ENCODE measurements around the gene FAM161A.
A peak's percentile ranks its signal among the peaks of the same experiment; 100 is the strongest.
"Not testable (repeated sequence)": the region's sequence is repeated elsewhere in the genome, so short reads cannot be mapped to it uniquely, and the experiment has no call there.

The FAM161A gene

DNA sequence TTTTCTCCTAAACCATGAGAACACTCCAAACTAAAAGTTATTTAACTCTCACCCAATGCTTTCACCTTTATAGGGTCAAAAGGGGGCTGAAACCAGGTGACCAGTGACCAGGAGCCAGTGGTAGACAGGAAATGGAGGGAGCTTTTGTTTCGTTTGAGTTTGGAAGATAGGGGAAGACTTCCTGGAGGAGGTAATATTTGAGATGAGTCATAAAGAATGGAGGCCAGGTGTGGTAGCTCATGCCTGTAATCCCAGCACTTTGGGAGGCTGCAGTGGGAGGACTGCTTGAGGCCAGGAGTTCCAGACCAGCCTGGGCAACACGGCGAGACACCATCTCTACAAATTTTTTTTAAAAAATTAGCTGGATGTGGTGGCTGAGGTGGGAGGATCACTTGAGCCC lies 8.5 kb downstream of the FAM161A start:
- no peak for FAIRE-seq

DNA sequence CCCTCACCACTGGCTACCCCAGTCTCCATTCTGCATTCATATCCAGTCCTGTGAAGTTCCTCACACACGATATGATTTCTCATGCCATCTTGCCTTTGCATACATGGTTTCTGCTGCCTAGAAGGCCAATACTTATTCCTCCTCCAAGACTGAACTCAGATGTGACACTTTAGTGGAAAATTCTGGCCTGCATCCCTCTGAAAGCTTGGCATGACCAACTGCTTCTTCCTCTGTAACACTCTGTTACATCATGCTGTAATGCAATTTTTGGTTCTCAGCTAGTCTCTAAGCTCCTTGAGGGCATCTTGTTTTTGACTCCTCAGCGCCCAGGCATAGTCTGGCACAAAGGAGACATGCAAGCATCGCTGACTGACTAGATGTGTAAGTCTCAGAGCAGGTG lies 12.6 kb downstream of the FAM161A start:
- FAIRE-seq (no peak), DNase-seq (ENCODE audit: low spot score) (no peak)

More for the DNA sequence above, 8.5 kb downstream of the FAM161A start:
- no peak for DNase-seq (ENCODE audit: low spot score)

DNA sequence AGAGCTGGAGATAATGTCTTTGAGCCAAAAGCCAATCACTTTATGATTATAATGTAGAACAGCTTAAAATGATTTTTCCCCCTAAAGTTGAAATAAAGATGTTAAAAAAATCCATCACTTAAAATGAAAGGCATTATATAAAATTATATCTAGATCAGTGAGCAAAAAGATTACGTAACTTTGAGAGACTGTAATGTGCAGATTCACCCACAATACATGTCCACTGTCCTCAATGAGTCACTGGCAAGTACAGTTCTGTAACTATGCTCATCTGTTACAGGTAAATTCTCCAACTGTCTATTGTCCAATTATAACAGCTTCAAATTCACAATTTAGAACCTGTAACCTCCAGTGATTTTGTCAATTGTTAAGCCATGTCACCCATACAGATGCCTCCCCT lies 19.0 kb downstream of the FAM161A start:
- no peak for DNase-seq (ENCODE audit: low spot score)
- FAIRE-seq: no peak

DNA sequence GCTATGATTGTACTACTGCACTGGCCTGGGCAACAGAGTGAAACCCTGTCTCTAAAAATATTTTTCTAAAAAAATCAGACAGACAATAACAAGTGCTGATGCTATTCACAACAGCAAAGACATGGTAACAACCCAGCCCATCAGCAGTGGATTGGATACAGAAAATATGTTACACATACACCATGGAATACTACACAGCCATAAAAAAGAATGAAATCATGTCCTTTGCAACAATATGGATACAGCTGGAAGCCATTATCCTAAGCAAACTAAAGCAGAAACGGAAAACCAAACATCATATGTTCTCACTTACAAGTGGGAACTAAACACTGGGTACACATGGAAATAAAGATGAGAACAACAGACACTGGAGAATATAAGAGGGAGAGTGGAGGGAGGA lies 19.9 kb downstream of the FAM161A start:
- FAIRE-seq (no peak), DNase-seq (ENCODE audit: low spot score) (no peak)

DNA sequence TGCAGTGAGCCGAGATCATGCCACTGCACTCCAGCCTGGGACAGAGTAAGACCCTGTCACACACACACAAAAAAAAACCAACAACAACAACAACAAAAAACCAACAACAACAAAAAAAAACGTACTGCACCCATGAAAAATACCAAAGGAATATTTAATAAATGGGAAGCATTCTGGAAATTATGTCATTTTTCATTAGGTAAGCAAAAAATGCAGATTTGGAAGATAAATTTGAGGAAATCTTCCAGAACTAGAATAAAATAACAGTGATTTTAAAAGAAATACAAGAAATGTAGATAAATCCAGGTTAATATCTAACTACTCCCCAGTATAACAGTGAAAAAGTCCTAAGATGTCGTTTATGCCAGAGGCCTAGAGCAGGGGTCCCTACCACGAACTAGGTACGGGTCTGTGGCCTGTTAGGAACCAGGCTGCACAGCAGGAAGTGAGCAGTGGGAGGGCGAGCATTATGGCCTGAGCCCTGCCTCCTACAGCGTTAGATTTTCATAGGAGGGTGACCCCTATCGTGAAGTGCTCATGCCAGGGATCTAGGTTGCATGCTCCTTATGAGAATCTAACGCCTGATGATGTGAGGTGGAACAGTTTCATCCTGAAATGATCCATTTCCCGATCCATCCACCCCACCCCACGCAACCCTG lies 21.5 kb downstream of the FAM161A start:
- no peak for FAIRE-seq

DNA sequence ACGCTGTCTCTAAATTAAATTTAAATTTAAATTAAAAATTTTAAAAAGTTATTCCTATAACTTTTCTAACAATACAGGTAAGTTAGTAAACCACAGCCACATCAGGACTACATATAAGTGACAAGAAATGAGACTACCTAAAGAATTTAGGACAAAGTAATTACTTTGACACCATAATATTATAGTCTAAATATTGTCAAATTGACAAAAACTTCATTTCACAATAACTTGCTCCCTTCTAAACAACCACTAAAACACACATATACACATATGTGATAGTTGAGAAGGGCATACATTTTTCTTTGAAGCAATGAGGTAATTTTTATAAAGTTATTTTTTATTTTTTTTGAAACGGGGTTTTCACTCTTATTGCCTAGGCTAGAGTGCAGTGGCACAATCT lies 31.6 kb downstream of the FAM161A start:
- DNase-seq (ENCODE audit: low spot score): no peak
- no peak for FAIRE-seq

More for the DNA sequence above, 21.5 kb downstream of the FAM161A start:
- DNase-seq (ENCODE audit: low spot score): no peak

DNA sequence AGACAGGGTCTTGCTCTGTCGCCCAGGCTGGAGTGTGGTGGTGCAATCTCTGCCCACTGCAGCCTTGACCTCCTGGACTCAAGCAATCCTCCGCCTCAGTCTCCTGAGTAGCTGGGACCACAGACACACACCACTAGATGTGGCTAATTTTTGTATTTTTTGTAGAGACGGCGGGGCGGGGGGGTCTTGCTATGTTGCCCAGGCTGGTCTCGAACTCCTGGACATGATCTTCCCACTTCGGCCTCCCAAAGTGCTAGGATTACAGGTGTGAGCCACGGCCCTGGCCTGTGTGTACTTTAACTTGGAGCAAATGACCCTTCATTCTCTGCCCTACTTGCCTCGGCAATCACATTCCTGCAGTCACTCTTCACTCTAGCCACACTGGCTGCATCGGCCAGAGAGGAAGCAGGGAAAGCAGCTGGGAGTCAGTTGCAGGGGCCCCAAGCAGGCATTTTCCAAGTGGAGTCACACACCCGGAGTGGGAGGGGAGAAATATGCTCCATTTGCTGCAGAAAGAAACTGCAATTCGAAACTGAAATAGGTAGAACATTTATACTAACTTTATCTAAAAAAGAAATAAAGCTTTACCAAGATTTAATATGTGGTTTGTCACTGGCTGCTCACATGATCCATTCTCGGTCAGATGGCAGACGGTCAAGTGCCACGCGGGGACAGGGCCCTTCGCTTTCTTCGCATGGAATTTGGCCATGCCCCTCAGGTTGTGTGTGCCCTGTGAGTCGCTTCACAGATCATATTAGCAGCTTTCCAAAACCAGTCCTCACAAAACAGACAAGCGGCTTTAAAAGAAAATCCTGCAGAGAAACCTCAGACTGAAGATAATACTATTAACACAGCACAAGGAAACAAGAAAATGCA lies 37.1 kb downstream of the FAM161A start:
- DNase-seq (ENCODE audit: low spot score) (no peak), FAIRE-seq (no peak)

DNA sequence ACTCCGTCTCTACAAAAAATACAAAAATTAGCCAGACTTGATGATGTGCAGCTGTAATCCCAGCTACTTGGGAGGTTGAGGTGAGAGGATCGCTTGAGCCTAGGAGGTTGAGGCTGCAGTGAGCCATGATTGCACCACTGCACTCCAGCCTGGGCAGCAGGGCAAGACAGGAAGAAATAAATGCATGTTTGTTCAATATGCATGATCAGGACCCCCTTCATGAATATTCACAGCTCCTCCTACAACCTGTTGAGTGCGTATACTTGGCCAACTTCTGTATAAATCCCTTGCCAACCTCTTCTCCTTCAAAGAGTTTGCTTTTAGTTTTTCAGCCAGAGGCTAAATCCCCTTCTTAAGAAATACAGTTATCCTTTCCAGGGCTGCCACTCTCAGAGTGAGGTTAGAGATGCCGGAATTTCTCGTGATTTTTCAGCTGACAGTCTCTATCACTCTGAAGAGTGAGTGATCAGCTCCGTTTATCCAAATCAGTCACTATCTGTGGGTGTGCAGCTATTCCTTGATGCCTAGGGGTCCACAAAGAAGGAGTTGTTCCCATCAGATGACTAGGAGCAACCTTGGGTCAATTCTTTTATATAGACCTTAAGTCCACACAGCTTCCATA lies 39.2 kb downstream of the FAM161A start:
- FAIRE-seq (no peak), DNase-seq (ENCODE audit: low spot score) (no peak)

DNA sequence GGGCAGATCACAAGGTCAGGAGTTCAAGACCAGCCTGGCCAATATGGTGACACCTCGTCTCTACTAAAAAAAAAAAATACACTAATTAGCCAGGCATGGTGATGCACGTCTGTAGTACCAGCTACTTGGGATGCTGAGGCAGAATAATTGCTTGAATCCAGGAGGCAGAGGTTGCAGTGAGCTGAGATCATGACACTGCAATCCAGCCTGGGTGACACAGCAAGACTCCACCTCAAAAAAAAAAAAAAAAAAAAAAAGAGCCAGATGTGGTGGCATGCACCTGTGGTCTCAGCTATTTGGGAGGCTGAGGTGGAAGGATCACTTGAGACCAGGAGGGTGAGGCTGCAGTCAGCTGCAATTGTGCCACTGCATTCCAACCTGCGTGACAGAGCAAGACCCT lies 40.5 kb downstream of the FAM161A start:
- FAIRE-seq; DNase-seq (ENCODE audit: low spot score): not testable (repeated sequence)

DNA sequence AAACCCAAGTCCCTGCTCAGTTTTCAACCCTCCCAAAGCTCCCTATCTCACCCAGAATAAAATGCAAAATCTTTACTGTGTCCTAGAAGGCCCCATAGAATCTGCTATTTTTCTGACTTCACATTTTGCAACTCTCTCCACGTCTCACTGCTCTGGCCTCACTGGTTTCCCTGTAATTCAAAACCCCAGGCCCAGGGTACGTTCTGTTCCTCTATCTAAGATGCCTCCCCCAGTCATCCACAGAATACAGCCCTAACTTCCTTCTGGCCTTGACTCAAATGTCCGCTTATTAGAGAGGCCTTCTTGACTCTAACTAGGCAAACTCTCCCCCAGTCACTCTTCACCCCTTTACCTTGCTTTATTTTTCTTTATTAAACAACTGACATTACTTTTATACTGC lies 42.0 kb downstream of the FAM161A start:
- FAIRE-seq: no peak

DNA sequence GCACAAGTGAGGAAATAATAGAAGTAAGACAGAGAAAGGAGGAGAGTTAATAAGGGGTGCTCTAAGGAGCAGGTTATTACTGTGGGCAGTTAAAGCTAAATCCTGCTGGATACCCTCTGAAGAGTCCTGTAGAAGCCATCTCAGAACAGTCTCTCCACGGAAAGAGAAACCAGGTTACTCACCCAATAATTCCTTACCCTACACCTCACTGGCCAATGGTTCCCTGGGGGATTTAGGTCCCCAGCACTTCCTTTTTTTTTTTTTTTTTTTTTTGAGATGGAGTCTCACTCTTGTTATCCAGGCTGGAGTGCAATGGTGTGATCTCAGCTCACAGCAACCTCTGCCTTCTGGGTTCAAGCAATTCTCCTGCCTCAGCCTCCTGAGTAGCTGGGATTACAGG lies 43.7 kb downstream of the FAM161A start:
- not testable (repeated sequence) for FAIRE-seq; DNase-seq (ENCODE audit: low spot score)

More for the DNA sequence above, 42.0 kb downstream of the FAM161A start:
- DNase-seq (ENCODE audit: low spot score): no peak

DNA sequence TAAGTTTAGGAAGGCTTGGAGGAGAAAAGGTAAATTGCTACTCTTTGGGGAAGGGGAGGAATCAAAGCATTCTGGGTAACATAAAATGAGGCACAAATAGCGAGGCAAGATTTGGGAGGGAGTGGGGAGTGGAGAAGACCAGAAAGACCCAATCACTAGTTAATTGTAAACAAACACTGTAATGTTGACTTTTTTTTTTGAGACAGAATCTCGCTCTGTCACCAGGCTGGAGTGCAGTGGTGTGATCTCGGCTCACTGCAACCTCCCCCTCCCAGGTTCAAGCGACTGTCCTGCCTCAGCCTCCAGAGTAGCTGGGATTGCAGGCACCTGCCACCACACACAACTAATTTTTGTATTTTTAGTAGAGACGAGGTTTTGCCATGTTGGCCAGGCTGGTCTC lies 45.2 kb downstream of the FAM161A start:
- DNase-seq (ENCODE audit: low spot score); FAIRE-seq: not testable (repeated sequence)

DNA sequence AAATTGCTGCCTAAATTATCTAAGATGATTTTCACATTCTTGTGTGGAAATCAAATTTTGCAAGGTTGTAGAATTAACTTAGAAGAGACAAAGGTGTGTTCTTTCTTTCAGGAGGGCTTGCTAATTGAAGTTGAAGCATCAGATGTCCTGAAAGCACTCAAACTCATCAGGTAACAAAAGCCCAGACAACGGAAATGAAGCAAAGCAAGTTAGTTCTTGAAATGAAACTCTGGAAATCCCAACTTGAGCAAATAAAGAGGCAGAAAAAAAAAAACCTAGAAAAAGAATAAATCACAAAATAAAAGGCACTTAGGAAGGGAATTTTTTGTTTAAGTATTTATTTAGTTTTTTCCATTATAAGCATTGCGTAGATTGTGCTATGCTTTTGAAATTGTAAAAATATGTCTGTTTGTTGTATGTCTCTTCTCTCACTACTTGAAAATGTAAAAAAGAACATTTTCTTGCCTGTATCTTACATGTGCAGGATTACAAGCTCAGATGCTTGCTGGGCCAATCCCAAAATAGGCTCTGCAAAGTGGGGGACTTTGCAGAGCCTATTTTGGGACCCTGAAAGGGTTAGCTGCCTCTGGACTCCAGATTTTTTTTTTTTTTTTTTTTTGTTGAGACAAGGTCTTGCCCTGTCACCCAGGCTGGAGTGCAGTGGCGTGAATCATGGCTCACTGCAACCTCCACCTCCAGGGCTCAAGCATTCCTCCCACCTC lies 46.7 kb downstream of the FAM161A start:
- DNase-seq (ENCODE audit: low spot score): no peak
- FAIRE-seq: no peak

DNA sequence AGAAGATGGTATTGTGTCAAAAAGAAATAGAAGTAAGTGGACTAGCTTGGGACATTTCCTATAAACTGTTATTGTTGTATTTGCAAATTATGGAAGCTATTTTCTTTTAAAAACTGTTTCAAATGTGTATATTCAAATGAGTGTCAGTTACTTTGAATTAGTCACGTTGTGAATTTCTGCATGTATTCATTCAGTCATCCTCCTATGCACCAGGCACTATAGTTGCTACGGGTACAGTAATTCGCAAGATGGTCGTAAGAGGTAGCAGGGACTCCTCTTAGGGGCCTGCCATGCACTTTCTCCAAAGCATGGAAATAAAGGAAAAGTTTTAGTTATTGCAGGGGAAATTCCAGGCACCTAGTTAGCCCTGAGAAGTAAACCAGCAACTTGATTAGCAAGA lies 51.3 kb downstream of the FAM161A start:
- FAIRE-seq: no peak
- no peak for DNase-seq (ENCODE audit: low spot score)

DNA sequence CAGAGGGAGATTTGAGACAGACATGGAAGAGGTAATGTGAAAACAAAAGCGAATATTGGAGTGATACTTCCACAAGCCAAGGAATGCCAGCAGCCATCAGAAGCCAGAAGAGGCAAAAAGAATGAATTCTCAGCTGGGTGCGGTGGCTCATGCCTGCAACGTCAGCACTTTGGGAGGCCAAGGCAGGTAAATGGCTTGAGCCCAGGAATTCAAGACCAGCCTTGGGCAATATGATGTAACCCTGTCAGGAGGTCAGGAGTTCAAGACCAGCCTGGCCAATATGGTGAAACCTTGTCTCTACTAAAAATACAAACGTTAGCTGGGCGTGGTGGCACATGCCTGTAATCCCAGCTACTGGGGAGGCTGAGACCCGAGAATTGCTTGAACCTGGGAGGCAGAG lies 54.8 kb downstream of the FAM161A start:
- DNase-seq (ENCODE audit: low spot score) (no peak), FAIRE-seq (no peak)

DNA sequence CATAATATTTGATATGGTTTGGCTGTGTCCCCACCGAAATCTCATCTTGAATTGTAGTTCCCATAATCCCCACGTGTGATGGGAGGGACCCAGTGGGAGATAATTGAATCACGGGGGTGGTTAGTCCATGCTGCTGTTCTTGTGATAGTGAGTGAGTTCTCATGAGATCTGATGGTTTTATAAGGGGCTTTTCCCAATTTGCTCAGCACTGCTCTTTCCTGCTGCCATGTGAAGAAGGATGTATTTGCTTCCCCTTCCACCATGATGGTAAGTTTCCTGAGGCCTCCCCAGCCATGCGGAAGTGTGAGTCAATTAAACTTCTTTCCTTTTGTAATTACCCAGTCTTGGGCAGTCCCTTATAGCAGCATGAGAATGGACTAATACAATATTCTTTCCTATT lies 56.4 kb downstream of the FAM161A start:
- not testable (repeated sequence) for DNase-seq (ENCODE audit: low spot score); FAIRE-seq

DNA sequence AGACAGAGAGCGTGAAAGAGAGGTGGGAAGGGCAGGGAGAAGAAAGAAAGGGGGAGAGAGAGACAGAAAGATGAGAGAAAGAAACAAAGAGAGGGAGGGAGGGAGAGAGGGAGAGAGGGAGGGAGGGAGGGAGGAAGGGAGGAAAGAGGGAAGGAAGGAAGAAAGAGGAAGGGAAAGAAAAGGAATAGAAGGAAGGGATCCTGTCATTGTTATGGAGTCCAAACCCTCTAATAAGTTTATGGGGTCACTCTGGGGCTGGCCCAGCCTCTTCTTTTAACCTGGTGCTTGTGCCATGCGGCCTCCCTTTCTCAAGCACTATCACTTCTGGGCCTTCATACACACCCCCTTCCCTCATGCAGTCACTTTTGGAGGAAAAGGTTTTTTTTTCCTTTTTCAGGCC lies 58.5 kb downstream of the FAM161A start:
- DNase-seq (ENCODE audit: low spot score): no peak
- no peak for FAIRE-seq

DNA sequence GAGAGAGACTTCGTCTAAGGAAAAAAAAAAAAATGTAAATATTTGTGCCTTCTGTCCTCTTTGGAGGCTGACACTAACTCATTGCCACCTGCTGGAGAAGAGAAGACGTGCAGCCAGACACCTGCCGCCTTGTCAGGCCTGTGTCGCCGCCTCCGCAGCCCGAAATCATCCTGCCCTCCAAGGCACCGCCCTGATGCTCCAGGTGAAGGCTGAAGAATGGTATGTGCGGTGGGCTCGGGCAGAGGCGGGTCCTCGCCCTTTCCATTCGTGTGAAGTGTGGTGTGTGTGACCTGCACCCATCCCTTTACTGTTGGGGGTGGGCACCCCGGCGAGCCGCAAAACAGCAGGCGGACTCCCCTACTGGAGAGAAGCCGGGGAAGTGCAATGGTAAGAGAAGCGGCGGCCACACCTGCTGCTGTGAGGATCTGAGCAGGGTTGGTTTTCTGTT lies 60.4 kb downstream of the FAM161A start:
- FAIRE-seq: no peak
- peak; percentile 17 for DNase-seq (ENCODE audit: low spot score)

DNA sequence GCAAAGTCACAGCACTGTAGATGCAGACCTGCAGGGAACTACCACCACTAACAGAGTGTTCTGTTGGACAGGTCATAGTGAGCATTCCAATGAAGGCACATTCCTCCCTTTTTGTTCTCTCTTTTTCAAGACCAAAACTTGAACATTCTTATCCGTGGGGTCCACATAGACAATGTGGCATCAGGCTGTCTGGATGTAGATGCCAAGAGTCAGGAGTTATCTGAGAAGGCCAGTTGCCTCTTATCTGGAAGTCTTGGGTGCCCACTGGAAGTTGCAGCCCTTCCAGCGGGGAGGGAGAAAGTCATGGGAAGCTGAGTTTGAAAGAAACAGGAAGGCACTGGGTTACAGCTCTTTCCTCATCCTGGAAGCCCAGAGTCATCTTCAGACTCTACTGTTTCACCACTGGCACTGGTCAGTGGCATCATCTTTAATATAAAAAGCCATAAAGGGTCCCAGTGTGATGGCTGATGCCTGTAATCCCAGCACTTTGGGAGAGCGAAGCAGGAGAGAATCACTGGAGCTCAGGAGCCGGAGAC lies 61.4 kb downstream of the FAM161A start:
- FAIRE-seq (no peak), DNase-seq (ENCODE audit: low spot score) (no peak)

DNA sequence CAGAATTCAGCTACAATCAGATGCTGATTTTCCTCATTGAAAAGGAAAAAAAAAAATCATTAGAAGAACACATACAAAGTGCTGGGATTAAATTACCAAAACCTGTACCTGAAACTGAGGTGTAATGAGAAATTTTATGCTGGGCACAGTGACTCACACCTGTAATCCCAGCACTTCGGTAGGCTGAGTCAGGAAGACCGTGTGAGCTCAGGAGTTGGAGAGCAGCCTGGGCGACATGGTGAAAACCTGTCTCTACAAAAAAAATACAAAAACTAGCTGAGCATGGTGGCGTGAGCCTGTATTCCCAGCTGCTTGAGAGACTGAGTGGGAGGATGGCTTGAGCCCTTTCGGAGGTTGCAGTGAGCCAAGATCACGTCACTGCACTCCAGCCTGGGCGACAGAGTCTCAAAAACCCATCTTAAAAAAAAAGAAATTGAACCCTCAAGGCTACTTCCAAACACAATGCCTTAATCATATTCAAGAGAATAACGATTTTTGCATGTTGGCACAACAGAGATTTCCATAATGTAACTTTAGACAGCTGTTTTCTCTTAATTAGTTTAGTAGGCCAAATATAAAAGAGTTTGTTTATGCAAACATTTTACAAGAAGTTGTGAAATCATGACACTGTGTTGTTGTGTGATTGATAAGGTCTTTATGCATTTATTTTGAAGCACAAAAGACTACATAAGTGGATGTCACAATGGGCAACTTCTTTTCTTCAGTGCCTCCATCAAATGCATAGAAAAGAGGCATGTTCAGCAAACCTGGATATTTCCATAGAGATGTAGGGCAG lies 63.9 kb downstream of the FAM161A start:
- no peak for FAIRE-seq
- DNase-seq (ENCODE audit: low spot score): no peak
